HG02973 (cell line): ENCODE measurements around the gene STARD5.

ENCODE experiments used
- ATAC-seq: cut with Tn5 transposase; IDR thresholded peaks from one replicate; pipeline ENCODE4 v1.9.1; 2021; ENCODE audit warnings: moderate library complexity; ENCODE audit not compliant: unreplicated experiment

The STARD5 gene

GRCh38 chr15:81294516-81294880 is 29.4 kb downstream of the STARD5 start:
- no peak for ATAC-seq

DNA sequence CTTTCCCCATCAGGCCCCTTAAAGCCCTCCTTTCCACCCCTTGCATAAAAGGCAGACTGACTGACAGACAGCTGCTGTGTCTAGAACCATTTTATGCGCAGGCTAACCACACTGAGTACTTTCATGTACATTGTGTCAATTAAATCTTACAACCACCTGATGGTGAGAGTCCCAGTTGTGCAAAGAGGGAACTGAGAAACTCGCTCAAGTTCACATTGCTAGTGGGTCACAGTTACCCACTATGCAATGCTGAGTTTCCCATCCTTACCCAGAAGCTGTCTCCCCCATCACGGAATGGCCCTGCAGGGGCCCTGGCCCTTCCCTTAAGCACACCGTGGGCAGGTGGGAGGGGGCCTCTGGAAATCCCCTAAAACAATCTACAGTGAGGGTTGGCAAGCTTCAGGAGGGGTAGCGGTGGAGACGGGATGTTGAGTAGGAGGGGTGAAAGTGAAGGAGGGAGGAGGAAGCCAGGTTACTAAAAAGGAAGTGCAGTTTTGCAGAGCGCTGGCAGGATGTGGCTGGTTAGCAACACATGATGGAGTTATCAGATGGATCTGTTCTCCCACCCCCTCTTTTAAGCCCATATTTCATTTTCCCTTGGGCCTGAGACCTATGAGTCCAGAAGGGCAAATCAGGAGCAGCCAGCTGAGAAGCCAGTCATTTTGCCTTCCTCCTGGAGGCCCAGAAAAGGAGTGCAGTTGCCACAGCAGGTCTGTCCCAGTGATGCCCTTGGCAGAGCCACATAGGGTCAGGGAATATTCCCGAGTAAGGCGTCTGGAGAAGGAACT is 30.0 kb downstream of the STARD5 start:
- peak; percentile 65 for ATAC-seq

DNA sequence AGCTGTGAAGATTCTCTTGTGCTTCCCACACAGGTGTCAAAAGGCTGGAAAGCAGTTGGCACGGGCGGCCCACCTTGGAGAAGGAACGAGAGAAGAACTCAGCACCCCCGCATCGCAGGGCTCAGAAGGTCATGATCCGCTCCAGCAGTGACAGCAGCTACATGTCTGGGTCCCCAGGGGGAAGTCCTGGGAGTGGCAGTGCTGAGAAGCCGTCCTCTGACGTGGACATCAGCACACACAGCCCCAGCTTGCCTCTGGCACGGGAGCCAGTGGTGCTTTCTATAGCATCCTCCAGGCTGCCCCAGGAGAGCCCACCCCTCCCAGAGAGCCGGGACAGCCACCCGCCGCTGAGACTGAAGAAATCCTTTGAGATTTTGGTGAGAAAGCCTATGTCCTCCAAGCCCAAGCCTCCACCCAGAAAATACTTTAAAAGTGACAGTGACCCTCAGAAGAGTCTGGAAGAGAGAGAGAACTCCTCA is 31.4 kb downstream of the STARD5 start:
- ATAC-seq: peak; percentile 27

- no peak for ATAC-seq
These were observed 31.9 kb downstream of the STARD5 start for GRCh38 chr15:81291916-81292522.

- ATAC-seq: no peak
These were observed 34.0 kb downstream of the STARD5 start for GRCh38 chr15:81289910-81290309.

GRCh38 chr15:81288616-81289015 is 35.3 kb downstream of the STARD5 start:
- ATAC-seq: no peak

DNA sequence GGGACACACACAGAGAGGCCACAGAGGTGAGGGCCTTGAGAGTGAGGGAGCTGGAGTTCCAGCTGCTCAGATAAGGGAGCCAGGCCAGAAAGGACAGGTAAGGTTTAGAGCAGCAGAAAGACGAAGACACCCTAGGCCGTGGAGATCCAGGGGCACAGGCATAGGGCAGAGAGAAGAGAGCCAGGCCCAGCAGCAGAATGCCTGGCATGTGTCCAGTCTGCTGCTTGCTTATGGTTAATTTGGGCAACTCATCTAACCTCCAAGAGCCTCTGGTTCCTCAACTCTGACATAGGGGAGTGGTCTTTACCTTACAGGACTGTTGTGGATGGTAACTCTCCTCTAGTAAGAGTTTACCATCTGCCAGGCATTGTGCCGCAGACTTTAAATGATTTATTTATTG is 35.9 kb downstream of the STARD5 start:
- no peak for ATAC-seq

- no peak for ATAC-seq
These were observed 37.3 kb downstream of the STARD5 start for GRCh38 chr15:81286621-81287121.

DNA sequence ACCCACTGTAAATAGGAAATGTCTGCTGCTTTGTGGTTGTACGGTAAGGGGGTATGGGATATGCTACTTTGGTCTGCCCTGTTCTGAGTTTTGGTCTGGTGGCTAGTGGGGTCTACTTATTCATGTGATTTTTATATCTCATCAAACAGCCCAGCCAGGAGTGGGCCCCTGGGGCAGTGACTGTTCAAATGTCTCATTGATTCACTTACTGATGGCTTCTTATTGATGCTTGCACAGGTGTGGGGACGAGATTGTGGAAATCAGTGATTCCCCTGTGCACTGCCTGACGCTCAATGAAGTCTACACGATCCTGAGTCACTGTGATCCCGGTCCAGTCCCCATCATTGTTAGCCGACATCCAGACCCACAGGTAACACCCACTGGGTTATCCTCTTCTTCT is 38.5 kb downstream of the STARD5 start:
- no peak for ATAC-seq

DNA sequence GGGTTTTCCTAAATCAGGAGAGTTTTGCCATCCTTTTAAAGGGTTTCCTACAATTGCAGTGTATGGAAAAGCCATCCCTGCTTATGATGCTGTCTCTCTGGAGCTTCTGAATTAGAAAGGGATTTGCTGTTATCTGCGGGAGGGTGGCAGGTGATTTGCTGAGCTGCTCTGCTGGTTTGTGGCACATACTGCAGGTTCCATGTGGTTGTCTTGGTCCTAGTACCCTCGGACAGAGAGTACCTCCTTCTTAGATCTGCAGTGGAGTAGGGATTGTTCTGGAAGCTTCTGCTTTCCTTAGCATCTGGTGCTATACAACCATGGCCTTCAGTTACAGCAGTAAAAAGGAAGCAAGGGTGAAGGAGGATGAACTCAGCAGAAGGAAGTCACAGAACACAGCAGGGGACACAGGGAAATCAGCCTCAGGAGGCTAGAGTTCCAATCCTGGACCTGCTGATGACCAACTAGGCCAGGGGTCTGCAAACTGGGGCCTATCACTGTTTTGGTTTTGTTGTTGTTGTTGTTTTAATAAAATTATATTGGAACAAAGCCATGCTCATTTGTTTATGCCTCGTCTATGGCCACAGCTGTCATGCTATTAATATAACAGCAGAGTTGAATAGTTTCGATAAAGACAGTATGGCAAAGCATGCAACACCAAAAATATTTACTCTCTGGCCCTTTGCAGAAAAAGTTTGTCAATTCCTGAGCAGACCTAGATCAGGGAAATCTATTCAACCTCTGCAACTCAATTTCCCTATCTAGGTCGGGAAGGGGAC is 39.5 kb downstream of the STARD5 start:
- no peak for ATAC-seq

GRCh38 chr15:81282911-81283310 is 41.0 kb downstream of the STARD5 start:
- ATAC-seq: no peak

- ATAC-seq: no peak
These were observed 41.4 kb downstream of the STARD5 start for GRCh38 chr15:81282606-81282895.

DNA sequence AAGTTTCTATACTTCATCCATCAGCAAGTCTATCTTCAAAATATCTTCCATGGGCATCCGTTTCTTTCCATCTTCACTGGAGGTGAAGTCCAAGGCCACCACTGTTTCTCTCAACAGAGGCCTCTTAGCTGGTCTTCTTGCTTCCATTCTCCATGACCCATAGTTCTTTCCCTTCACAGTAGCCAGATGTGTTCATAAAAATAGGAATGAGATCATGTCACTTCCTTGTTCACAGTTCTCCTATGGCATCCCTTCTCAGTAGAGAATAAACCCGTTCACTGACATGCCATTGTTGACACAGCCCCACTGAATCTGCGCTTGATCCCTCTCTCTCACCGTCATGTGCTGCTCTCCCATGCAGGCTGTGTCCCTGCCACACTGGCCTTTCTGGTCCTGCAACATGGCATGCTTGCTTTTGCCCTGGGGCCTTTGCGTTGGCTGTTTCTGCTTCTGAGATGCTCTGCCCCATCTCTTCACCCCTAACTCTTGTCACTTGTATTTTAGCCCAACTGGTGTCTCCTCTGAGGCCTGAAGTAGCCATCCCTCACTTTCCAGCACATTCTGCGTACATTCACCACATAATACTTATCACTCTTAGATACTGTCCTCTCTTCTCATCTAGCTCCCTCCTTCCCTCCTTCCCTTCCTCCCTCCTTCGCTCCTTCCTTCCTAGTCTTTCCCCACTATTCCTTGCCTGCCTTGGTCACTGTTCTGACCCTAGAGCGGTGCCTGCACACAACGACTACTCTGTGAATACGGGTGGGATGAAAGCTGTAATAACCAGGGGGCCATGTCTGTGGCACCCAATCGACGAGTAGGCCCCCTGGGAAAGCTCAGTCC is 42.0 kb downstream of the STARD5 start:
- no peak for ATAC-seq

DNA sequence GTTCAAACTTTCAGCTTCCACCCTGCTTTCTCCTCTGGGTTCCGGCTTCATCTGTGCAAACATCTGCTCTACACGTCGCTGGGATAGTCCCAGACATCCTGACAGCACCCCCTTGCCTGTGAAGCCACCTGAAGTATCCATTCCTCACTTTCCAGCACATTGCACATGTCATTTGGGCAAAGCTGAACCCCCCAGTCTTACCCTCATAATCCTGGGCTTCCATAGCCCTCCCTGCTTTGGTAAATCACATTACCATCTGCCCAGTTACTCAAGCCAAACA is 42.5 kb downstream of the STARD5 start:
- no peak for ATAC-seq

DNA sequence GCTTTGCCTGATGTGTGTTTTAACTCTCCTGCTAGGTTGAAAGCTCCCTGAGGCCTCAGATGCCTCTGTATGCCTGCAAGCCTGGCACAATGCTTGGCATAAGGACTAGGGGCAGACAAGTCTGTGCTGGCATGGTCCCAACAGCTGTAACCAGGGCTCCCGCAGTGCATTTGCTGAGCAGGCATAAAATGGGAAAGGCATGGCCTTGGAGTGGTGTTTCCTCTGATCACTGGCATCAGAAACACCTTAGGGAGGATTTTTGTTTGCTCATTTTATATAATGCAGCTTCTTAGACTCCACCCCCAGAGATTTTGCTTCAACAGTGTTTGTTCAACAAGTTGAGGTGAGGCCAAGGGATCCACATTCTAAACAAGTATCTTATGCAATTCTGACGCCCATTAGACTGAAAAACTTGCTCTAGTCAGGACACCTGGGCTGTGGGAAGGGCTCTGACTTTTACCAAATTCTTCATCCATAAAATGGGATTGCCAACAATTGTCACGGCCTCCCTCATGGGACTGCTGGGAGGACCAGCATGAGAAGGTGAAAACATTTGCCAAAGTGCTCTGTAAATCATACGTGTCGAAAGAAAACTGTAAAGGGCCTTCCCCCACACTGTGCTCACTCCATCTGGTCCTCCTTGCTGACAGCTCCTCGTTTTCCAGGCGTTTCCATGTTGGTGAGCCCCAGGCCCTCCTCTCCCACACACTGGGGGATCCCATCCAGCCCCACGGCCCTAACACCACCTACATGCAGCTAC is 43.1 kb downstream of the STARD5 start:
- no peak for ATAC-seq

GRCh38 chr15:81279621-81280485 is 44.1 kb downstream of the STARD5 start:
- ATAC-seq: no peak

DNA sequence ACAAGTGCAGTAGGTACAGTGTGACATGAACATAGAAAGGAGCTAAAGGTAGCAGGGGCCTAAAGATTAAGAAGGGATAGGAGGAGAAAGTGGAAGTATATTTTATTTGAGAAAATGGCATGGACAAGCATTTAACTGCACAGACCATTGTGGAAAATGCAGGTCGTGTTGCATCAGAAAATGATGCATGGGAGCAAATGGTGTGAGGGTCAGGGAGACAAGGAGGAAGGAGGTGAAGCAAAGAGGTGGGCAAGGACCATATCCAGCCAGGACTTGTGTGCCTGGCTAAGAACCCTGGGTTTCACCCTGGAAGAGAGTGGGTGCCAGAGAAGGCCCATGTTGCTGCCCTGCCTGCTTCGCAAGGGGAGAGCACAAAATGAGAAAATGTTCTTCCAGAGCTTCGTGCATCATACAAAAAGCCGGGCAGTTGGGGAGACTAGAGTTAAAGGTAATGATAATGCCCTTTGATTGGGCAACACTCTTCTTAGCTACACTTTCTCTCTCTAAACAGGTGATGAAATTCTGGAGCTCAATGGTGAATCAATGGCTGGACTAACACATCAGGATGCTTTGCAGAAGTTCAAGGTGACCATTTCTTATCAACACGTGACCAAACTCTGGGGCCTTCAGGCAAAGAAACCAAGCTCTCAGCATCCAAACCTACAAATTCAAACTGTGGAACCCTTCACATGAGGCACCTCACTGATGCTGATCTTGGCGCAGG is 45.5 kb downstream of the STARD5 start:
- ATAC-seq: no peak

DNA sequence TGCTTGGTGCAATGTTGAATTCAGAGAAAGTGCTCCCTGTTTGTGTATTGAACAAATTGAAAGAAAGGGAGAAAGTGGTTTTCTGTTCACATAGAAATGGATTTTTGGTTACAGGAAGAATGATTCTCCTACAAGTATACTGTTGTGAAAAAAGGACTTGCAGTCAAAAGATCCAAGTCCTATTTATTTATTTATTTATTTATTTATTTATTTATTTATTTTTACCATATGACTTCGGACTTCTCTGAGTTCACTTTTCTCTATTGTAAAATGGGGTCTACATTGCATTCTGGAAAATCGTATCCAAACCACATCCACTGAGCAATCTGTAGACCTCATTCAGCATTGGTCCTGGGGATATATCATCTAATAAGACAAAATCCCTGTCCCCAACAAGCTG is 46.1 kb downstream of the STARD5 start:
- ATAC-seq: no peak

- no peak for ATAC-seq
These were observed 47.0 kb downstream of the STARD5 start for GRCh38 chr15:81276967-81277366.
